GM12878 (cell line): ENCODE data around the gene FASTKD2.

Experiments
- ATF3 ChIP-seq: IDR thresholded peaks from 2 replicates; pipeline ENCODE4 v1.6.1; 2011; ENCODE audit warnings: low read depth, mild to moderate bottlenecking, low read length, moderate library complexity, borderline replicate concordance; ENCODE audit errors: extremely low read depth
- BCLAF1 ChIP-seq: fragments of 450-650 bp; IDR thresholded peaks from 2 replicates; pipeline ENCODE4 v1.6.1; 2017; ENCODE audit warnings: antibody characterized with exemption, mild to moderate bottlenecking, moderate library complexity
- CHD1 ChIP-seq: IDR thresholded peaks from 2 replicates; pipeline ENCODE4 v1.6.1; 2012; ENCODE audit warnings: low read depth, low read length, improper control_type of control experiment
- CREM ChIP-seq: IDR thresholded peaks from 2 replicates; pipeline ENCODE4 v1.6.1; 2014; ENCODE audit warnings: antibody characterized with exemption, low read depth
- CTCF ChIP-seq, 3 experiments: IDR thresholded peaks in 2 of 3; conservative IDR thresholded peaks in 1 of 3; 2 replicates each; pipeline ENCODE4 v1.5.1; 2011; ENCODE audit warnings: low read depth in 3 of 3, low read length in 3 of 3, mild to moderate bottlenecking in 3 of 3, control low read depth in 2 of 3, moderate library complexity in 2 of 3, inconsistent platforms in 1 of 3, mixed read lengths in 1 of 3; ENCODE audit not compliant: control insufficient read depth in 2 of 3, insufficient read depth in 1 of 3; ENCODE audit errors: extremely low read depth in 1 of 3
- EGR1 ChIP-seq, 2 experiments: IDR thresholded peaks; 1 replicate in 1 of 2; 2 replicates in 1 of 2; pipeline ENCODE4 v1.6.1; 2011 to 2012; ENCODE audit warnings: low read depth in 2 of 2, low read length in 2 of 2, borderline replicate concordance in 1 of 2, mild to moderate bottlenecking in 1 of 2, moderate library complexity in 1 of 2
- EZH2 ChIP-seq: IDR thresholded peaks from 2 replicates; pipeline ENCODE4 v1.6.1; 2012; ENCODE audit warnings: low read depth, mild to moderate bottlenecking, control low read depth, inconsistent platforms, low read length, borderline replicate concordance; ENCODE audit not compliant: control insufficient read depth
- GATAD2B ChIP-seq: fragments of 450-650 bp; conservative IDR thresholded peaks from 2 replicates; pipeline ENCODE4 v1.6.1; 2017; ENCODE audit warnings: low read depth, mild to moderate bottlenecking, moderate library complexity
- IKZF1 ChIP-seq: fragments of 450-650 bp; conservative IDR thresholded peaks from 2 replicates; pipeline ENCODE4 v1.6.1; 2017; ENCODE audit warnings: antibody characterized with exemption, mild to moderate bottlenecking
- NKRF ChIP-seq: fragments of 450-650 bp; conservative IDR thresholded peaks from 2 replicates; pipeline ENCODE4 v1.6.1; 2017; ENCODE audit warnings: mild to moderate bottlenecking, moderate library complexity
- POLR2AphosphoS5 ChIP-seq: IDR thresholded peaks from 2 replicates; pipeline ENCODE4 v1.6.1; 2011; ENCODE audit warnings: mild to moderate bottlenecking, low read length, inconsistent platforms
- STAT3 ChIP-seq: IDR thresholded peaks from 2 replicates; pipeline ENCODE4 v1.6.1; 2011; ENCODE audit warnings: low read depth, low read length, improper control_type of control experiment

GRCh38 chr2:206814498-206814897 is 49.1 kb downstream of the FASTKD2 start:
- TF ChIP-seq ATF3 (no peak), EZH2 (no peak), EGR1 (IDR thresholded peaks at IDR 0.05; ENCODE audit: borderline replicate concordance in 1 of 2, low read depth in 2 of 2, low read length in 2 of 2) (no peak), BCLAF1 (no peak), CHD1 (no peak), CTCF (IDR thresholded peaks at IDR 0.05 in 2 of 3, conservative IDR thresholded peaks at IDR 0.05 in 1 of 3; ENCODE audit: control insufficient read depth in 2 of 3, extremely low read depth in 1 of 3, insufficient read depth in 1 of 3, low read depth in 3 of 3, low read length in 3 of 3) (no peak), STAT3 (no peak), POLR2AphosphoS5 (no peak), GATAD2B (no peak), IKZF1 (no peak), CREM (no peak), NKRF (no peak)
